IPS-15b (cell line): ENCODE data around the gene ENAH.
"Not testable (repeated sequence)": the region's sequence is repeated elsewhere in the genome, so short reads cannot be mapped to it uniquely, and the experiment has no call there.

Experiments used
- H3K27me3 ChIP-seq: one replicate; pipeline ENCODE4 v1.6.1; 2013; ENCODE audit warnings: low read length; ENCODE audit not compliant: control insufficient read depth, insufficient read depth
- H3K36me3 ChIP-seq: one replicate; pipeline ENCODE4 v1.6.1; 2013; ENCODE audit warnings: low read length; ENCODE audit not compliant: control insufficient read depth, insufficient read depth
- H3K4me1 ChIP-seq: one replicate; pipeline ENCODE4 v1.6.1; 2013; ENCODE audit warnings: mild to moderate bottlenecking, low read length; ENCODE audit not compliant: control insufficient read depth, insufficient read depth
- H3K4me3 ChIP-seq: one replicate; pipeline ENCODE4 v1.5.1; 2013; ENCODE audit warnings: low read depth, low read length
- H3K9ac ChIP-seq: one replicate; pipeline ENCODE4 v1.6.1; 2013; ENCODE audit warnings: low read depth, mild to moderate bottlenecking, low read length
- H3K9me3 ChIP-seq: one replicate; pipeline ENCODE4 v1.6.1; 2013; ENCODE audit warnings: mild to moderate bottlenecking, low read length; ENCODE audit not compliant: control insufficient read depth, insufficient read depth

The ENAH gene

DNA sequence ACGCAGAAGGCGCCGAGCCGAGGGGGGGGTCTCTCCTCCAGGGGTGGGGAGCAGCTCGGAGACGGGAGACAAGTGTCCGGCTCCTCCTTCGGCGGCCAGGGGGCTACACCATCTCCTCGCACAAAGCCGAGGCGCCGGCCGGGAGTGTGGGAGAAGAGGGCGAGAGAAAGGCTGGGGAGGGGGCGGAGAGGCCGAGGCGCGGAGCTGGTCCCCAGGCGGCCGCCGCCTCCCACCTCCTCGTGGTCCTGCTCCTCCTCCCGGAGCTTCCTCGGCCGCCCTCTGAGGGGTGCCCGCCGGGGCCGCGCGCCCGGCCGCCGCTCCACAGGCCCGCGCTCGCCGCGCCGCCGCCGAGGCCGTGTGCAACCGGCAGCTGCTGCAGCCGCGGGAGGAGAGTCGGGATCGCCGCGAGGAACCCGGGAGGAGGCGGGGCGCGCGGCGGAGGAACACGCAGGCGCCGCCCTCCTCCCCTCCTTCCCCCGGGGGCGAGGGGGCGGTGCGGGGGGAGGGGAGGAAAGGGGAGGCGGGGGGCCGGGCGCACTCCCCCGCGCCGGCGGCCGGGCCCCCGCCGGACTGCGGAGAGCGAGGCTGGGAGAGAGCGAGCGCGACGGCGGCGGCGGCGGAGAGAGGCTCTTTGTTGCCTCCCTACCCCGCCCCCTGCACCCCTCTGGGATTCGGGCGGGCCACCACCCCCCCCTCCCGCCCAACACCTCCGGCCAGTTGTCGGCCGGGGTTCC is at the start of gene ENAH:
Gene ENAH (minus strand): TSS at position 395 of the 734 bp plus-strand sequence. CDS start 433 bp downstream, outside the sequence.
- no peaks in the 10 kb centered on the region for H3K9me3 ChIP-seq
- no peaks in the 10 kb centered on the region for H3K27me3 ChIP-seq
- peak within 1 kb of the TSS; percentile 97 for H3K9ac ChIP-seq
- H3K36me3 ChIP-seq: no peaks in the 10 kb centered on the region
- peaks cover 2% of the 10 kb centered on the region for H3K4me1 ChIP-seq
- peak within 1 kb of the TSS; percentile 81 for H3K4me3 ChIP-seq

DNA sequence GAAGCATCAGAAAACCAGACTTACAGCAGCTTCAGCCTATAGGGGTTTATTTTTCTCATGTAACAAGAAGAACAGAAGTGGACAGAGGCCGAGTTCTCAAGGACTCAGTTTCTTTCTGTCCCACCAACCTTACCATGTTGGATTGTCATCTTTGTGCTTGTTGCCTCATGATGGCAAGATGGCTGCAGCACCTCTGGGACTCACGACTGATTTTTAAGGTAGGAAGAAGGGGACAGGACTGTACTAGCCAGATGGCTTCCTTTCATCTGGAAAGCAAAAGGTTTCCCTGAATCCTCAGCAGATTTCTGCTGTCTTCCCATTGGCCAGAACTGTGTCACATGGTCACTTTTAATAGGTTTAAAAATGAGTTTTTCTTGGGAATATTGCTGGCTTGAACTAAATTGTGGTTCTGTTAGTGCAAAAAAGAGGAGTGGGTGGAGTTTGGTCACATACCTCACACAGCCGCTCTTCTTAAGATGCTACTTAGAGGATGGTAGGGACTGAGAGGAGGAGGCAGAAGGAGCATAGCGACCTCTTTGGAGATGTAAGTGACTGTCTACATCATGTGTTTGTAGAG is 48.1 kb upstream of the ENAH start:
- Histone ChIP-seq H3K9ac (no peak overlapping the region), H3K4me1 (no peaks in the 10 kb centered on the region), H3K36me3 (no peaks in the 10 kb centered on the region), H3K9me3 (no peaks in the 10 kb centered on the region), H3K27me3 (no peaks in the 10 kb centered on the region), H3K4me3 (no peak overlapping the region)

DNA sequence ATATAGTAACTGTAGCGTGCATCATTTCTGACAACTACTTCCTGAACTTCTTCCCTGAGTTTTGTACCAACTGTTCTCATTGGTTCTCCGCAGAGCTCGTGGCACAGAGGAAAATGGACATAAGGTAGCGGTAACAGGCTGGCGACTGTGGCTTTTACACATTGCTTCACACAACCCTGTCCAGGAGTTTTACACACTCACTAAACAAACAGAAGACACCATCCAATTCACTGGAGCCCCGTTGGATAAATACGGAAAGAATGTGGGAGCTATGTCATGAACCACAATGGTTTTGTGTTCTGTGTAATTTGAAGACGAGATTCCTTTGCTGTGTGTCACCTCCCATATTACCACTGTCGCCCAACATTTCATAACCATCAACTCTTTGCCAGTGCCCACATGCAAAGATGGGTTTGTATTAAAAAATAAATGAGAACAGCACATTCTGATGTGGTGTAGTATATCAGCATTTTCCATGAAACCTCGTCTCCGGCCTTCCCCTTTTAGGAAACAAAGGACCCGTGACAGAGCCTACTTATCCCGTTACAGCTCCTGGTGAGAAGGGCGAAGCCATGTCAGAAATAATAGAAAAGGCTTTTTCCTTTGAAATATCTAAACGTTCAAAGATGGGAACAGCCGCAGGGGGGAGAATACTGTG is 47.4 kb upstream of the ENAH start:
- Histone ChIP-seq H3K9me3 (no peaks in the 10 kb centered on the region), H3K9ac (no peak overlapping the region), H3K4me1 (no peaks in the 10 kb centered on the region), H3K27me3 (no peaks in the 10 kb centered on the region), H3K36me3 (no peaks in the 10 kb centered on the region), H3K4me3 (no peak overlapping the region)

DNA sequence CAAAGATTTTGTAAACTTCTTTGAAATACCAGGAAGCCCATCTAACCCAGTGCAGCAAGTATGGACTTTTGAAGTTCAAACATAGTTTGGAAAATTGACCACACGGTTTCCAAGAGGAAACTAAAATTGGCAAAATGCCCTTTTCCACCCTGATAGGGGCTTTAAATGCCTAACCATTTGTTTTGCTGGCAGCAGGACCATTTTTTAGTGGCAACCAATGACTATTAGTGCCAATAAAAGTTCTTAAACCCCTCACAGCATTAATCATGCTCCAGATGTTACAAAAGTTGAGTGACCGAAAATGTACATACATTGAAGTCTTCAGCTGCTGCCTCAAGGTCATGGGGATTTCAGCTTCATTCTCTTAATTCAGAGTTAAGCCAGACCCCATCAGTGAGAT is 46.4 kb upstream of the ENAH start:
- H3K9ac ChIP-seq: no peak overlapping the region
- no peak overlapping the region for H3K4me3 ChIP-seq
- H3K27me3 ChIP-seq: no peaks in the 10 kb centered on the region
- no peaks in the 10 kb centered on the region for H3K4me1 ChIP-seq
- H3K36me3 ChIP-seq: no peaks in the 10 kb centered on the region
- no peaks in the 10 kb centered on the region for H3K9me3 ChIP-seq

DNA sequence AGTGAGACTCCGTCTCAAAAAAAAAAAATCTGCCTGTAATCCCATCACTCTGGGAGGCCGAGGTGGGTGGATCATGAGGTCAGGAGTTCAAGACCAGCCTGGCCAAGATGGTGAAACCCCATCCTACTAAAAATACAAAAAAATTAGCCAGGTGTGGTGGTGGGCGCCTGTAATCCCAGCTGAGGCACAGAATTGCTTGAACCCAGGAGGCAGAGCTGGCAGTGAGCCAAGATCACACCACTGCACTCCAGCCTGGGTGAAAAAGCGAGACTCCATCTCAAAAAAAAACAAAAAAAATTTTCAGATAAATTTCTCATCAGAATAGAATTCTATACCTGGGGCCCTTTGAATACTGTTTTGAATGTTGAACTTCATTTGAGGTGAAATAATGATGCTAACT is 45.3 kb upstream of the ENAH start:
- H3K9ac ChIP-seq, H3K36me3 ChIP-seq, H3K4me1 ChIP-seq, H3K9me3 ChIP-seq, H3K27me3 ChIP-seq, H3K4me3 ChIP-seq: not testable (repeated sequence)

DNA sequence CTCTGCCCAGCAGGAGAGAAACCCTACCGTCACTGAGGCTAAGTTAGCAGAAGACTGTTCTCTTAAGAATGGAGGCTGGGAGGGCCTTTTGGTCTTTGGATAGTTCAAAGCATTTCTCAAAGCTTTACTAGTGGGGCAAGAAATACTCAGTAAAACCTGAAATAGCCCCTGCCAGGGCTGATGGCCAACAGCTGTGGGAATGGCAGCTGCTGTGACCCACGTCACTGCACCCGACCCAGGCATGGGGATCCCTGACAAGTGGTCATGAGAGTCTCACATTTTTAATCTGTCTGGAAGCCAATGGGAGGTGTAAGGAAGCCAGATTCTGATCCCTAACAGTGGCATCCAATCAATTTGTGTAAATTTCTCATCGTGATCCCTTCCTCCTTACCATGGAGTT is 44.5 kb upstream of the ENAH start:
- H3K9ac ChIP-seq: no peak overlapping the region
- no peaks in the 10 kb centered on the region for H3K9me3 ChIP-seq
- H3K4me3 ChIP-seq: no peak overlapping the region
- H3K4me1 ChIP-seq: no peaks in the 10 kb centered on the region
- H3K36me3 ChIP-seq: no peaks in the 10 kb centered on the region
- H3K27me3 ChIP-seq: no peaks in the 10 kb centered on the region

DNA sequence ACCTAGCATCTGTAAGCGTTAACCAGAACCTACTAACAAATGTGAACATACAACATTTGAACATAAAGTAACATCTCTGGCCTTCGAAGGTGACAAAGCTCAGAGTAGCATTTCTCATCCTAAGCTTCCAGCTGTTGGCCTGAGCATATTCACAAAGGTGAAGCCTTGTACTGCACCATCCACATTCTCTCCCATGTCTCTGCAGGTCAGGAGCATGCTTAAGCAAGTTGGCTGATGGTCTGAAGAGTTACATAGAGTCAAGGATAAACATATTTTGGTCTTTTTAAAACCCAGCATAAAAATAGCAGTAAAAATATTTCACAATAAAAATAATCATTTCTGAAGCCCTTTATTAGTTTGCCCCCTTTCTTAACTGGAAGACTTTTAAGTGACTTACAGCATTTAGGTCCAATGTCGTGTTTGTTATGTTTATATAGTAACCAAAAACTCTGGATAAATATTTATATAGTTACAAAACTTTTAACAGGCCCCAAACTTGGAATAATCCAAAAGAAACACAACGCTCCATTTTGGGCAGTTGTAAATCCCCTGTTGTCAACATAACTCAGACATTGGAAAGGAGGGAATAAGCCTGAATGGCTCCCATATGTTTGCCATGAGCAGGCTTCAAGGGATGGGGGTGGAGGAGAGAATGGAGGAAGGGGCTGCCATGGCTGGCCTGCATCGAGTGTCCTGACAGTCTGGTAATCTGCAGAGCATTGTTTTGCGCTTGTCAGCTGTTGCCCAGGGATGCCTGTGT is 42.8 kb upstream of the ENAH start:
- no peak overlapping the region for H3K9ac ChIP-seq
- no peaks in the 10 kb centered on the region for H3K27me3 ChIP-seq
- no peaks in the 10 kb centered on the region for H3K4me1 ChIP-seq
- H3K9me3 ChIP-seq: no peaks in the 10 kb centered on the region
- no peaks in the 10 kb centered on the region for H3K36me3 ChIP-seq
- H3K4me3 ChIP-seq: no peak overlapping the region

DNA sequence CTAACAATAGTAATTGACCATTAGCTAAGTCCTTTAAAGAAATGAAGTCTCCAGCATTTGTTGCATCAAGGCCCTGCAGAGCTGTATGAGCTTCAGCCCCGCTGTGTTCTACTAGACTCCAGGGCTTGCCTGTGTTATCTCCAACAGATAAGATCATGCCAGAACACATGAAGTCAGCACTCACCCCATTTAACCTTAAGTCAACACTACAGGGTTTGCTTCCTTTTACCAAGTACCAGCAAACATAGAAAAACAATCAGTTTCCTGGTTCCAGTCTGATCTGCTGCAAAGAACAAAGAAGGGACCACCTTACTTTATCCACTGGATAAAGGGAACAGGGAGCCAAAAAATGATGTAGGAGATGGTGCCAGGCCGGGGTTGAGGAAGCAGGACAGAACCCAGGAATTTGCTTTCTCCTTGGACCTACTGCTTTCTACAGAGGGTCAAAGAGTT is 41.3 kb upstream of the ENAH start:
- Histone ChIP-seq H3K9ac (no peak overlapping the region), H3K4me3 (no peak overlapping the region), H3K36me3 (no peaks in the 10 kb centered on the region), H3K4me1 (no peaks in the 10 kb centered on the region), H3K27me3 (no peaks in the 10 kb centered on the region), H3K9me3 (no peaks in the 10 kb centered on the region)

DNA sequence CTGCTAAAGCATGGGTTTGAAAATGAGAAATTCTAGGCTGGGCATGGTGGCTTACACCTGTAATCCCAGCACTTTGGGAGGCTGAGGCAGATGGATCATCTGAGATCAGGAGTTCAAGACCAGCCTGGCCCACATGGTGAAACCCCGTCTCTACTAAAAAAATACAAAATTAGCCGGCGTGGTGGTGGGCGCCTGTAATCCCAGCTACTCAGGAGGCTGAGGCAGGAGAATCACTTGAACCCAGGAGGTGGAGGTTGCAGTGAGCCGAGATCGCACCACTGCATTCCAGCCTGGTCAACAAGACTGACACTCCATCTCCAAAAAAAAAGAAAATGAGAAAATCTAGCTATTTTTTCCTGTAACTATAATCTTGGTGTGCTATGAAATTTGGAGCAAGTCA is 40.8 kb upstream of the ENAH start:
- not testable (repeated sequence) for H3K9ac ChIP-seq, H3K4me1 ChIP-seq

DNA sequence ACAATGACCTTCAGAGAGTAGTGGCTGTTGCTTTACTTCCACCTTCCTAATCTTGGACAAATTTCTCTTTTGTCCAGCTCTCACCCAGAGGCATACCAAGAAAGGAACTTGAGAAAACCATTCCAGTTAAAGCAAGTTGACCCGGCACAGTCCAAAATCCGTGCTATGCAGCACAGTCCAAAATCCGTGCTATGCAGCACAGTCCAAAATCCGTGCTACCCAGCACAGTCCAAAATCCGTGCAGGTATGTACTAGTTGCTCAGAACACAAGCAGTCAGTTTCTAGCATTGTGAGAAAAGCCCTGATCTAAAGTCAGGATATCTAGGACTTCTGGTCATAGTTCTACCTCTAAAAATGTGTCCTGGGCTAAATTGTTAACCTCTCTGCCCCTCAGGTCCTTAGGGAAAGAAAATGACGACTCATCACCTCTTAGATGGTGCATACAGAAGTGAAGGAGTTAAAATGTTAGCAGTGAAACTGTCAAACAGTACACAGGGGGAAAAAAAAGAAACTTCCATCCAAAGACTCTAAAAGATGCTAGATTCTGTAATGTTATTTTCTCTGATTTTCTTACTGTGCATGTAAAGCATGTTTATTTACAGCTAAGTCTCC is 40.3 kb upstream of the ENAH start:
- Histone ChIP-seq H3K27me3 (no peaks in the 10 kb centered on the region), H3K9me3 (no peaks in the 10 kb centered on the region), H3K4me1 (no peaks in the 10 kb centered on the region), H3K4me3 (no peak overlapping the region), H3K9ac (no peak overlapping the region), H3K36me3 (no peaks in the 10 kb centered on the region)

More for the DNA sequence above, 40.8 kb upstream of the ENAH start:
- not testable (repeated sequence) for H3K9me3 ChIP-seq, H3K36me3 ChIP-seq, H3K4me3 ChIP-seq, H3K27me3 ChIP-seq

DNA sequence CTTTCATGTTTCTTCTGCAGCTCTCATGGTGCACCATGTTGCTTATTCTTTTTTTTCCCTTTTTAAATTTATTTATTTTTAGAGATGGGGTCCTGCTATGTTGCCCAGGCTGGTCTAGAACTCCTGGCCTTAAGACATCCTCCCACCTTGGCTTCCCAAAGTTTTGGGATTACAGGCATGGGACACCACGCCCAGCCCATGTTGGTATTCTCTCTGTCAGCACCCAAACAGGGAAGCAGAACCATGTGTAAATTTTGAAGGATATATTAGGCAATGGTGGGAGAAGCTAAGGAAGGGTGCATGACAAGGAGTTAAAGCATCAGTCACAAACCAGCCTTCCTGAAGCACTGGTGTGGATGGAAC is 39.6 kb upstream of the ENAH start:
- H3K36me3 ChIP-seq: no peaks in the 10 kb centered on the region
- H3K4me3 ChIP-seq: no peak overlapping the region
- H3K9me3 ChIP-seq: no peaks in the 10 kb centered on the region
- no peak overlapping the region for H3K9ac ChIP-seq
- H3K27me3 ChIP-seq: no peaks in the 10 kb centered on the region
- no peaks in the 10 kb centered on the region for H3K4me1 ChIP-seq
